ENCODE results near the gene UQCRC1.

DNA sequence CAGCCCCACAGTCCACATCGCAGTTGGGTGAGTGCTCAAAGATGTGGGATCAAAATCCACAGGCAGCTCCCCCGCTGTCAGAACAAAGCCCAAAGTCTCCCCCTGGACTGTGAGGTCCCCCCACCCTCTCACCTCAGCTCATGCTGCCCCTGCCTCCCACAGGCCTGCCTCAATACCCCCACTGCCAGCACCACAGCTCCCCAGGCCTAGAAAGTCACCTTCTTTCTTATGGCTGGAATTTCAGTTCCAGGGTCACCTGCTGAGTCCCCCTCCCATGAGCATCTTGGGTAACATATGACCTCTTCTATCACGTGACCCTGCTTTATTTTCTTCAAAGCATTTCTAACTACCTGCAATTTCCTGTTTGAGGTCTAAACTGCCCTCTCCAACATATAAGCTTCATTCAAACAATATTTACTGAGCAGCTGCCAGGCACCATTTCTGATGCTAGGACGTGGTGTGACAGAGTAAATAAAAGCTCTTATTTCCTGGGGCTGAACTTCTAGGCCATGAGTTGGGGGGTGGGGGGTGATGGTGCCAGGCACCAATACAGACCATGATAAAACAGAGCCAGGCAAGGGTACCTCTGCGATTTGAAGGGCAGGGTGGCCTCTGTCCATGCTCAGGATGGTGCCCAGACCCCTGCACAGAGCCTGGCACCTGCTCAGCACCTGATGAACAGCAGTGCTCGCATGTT is 14.6 kb upstream of the UQCRC1 start:
- TF ChIP-seq, protein P1, sequence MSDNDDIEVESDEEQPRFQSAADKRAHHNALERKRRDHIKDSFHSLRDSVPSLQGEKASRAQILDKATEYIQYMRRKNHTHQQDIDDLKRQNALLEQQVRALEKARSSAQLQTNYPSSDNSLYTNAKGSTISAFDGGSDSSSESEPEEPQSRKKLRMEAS (IDR thresholded peaks at IDR 0.05) = no peak
- TF ChIP-seq SP2 (IDR thresholded peaks at IDR 0.05; ENCODE audit: low read length) = no peak
- no peak for TF ChIP-seq GTF2F1 (IDR thresholded peaks at IDR 0.05; ENCODE audit: borderline replicate concordance, low read depth, low read length)
- TF ChIP-seq POLR2A (IDR thresholded peaks at IDR 0.05; ENCODE audit: control extremely low read depth in 1 of 2, low read depth in 2 of 2, low read length in 2 of 2) = peak in 1 of 2 experiments; percentile 9; a peak in 1 of 3 replicates
- TF ChIP-seq POU5F1 (IDR thresholded peaks at IDR 0.05; ENCODE audit: low read depth, low read length) = no peak
- no peak for TF ChIP-seq SIN3A (conservative IDR thresholded peaks at IDR 0.05 in 1 of 2, IDR thresholded peaks at IDR 0.05 in 1 of 2; ENCODE audit: low read depth in 1 of 2, low read length in 2 of 2)
- TF ChIP-seq YY1 (IDR thresholded peaks at IDR 0.05; ENCODE audit: low read depth, low read length) = no peak

Measured in H1 (cell line).